SJSA1 (cell line): Measurements from ENCODE around the gene TMC7. TPM values are rescaled to one million over a fixed set of nuclear protein-coding genes. Genes with fewer than 3 reads are reported as not detected.
"Not testable (repeated sequence)": the region's sequence is repeated elsewhere in the genome, so short reads cannot be mapped to it uniquely, and the experiment has no call there.

Experiments used
- DNase-seq, 2 experiments: peaks; one replicate each; pipeline ENCODE4 v3.0.0-alpha.2; 2015 to 2020; ENCODE audit warnings: low spot score in 2 of 2, low read depth in 1 of 2
- H3K27ac ChIP-seq: fragments of 250-450 bp; sonication (Bioruptor Pico); 2 replicates; pipeline ENCODE4 v1.5.1; 2020; ENCODE audit warnings: mild to moderate bottlenecking, moderate library complexity
- H3K27me3 ChIP-seq: fragments of 250-450 bp; sonication (Bioruptor Pico); replicated peaks from 2 replicates; pipeline ENCODE4 v1.5.1; 2020; ENCODE audit warnings: mild to moderate bottlenecking, moderate library complexity
- H3K36me3 ChIP-seq: fragments of 250-450 bp; sonication (Bioruptor Pico); 2 replicates; pipeline ENCODE4 v1.5.1; 2020; ENCODE audit warnings: mild to moderate bottlenecking
- H3K4me1 ChIP-seq: fragments of 250-450 bp; sonication (Bioruptor Pico); replicated peaks from 2 replicates; pipeline ENCODE4 v1.6.1; 2021; ENCODE audit warnings: mild to moderate bottlenecking
- H3K4me3 ChIP-seq: fragments of 250-450 bp; sonication (Bioruptor Pico); 2 replicates; pipeline ENCODE4 v1.5.1; 2020; ENCODE audit warnings: mild to moderate bottlenecking
- H3K9me3 ChIP-seq: fragments of 250-450 bp; sonication (Bioruptor Pico); replicated peaks from 2 replicates; pipeline ENCODE4 v1.5.1; 2020; ENCODE audit warnings: mild to moderate bottlenecking
- total RNA-seq: library from RNA; depleted of rRNA; stranded (reverse); fragments of >200 nt; shearing (Covaris generic); gene quantifications from 2 replicates; pipeline ENCODE4 v1.2.3, GENCODE V29; 2014; rRNA removed

TMC7 gene
- total RNA-seq = 0.22 and 0.84 TPM in 2 replicates

DNA sequence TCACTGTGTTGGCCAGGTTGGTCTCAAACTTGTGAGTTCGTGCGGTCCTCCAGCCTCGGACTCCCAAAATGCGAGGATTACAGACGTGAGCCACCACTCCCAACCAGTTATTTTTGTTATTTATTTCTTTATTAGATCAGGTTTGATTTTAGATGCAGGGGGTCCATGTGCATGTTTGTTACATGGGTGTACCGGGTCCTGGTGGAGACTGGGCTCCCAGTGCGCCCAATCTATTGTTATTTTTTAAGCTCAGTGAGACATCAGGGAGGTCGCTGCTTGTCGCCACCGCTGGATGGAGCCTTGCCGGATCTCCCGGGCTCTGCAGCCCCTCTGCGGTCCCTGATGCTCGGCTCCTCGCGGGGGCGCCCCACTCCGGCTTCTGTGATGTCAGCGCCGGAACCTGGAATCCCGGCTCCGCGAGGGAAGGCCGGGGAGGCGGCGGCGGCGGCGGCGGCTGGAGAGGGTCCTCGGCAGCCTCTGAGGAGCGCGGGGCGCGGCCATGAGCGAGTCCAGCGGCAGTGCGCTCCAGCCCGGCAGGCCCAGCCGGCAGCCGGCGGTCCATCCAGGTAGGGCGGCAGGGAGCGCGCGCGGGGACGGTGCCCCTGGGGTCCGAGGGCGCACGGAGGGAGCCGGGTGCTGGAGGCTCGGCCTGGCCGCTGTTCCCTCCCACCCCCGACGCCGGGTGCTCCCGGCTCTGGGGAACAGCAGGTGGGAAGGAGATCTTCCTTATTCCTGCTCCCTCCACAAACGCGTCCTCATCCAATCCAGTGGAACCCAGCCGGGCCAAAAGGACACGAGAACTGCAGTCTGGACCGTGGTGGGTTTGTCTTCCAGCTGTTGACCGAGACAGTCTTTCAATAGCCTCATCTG, at the start of gene TMC7:
Gene TMC7, plus strand, starts transcription at position 370 of the 870 bp plus-strand sequence. Its CDS starts 130 bp downstream, at position 500.
- peak; percentile 83 to 92 for DNase-seq

DNA sequence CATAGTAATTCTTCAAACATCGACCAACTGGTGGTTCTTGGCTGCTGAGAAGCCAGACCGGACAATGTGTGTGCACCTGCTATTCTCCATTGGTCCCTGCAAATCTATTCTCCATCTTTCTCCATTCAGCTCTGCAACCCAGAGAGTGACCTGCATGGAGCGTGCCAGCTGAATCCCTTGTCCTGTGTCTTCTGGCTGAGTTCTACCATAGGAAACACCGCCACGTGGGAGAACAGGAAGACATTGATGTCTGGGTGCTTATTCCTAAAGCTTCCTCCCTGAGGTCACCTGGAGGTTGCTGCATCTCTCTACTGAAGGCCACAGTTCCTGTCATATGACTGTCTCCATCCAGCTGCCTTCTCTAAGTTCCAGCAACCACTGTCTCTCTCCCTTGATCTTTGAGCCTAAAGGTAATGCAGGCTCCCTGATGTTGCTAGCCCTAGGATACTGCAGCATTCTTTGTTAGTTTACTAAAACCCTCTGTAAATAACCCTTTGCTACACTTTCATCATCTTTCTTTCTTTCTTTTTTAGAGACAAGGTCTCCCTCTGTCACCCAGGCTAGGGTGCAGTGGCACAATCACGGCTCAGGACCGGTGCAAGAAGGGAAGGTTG, 46.9 kb upstream of the TMC7 start:
- no peaks in the 10 kb centered on the region for H3K4me1 ChIP-seq
- H3K4me3 ChIP-seq = no peak overlapping the region
- H3K9me3 ChIP-seq = no peaks in the 10 kb centered on the region
- no peaks in the 10 kb centered on the region for H3K36me3 ChIP-seq
- H3K27me3 ChIP-seq = no peaks in the 10 kb centered on the region
- no peak for DNase-seq
- no peak overlapping the region for H3K27ac ChIP-seq

More for the DNA sequence above, at the start of gene TMC7:
- Histone ChIP-seq H3K4me3 (peak within 1 kb of the TSS; percentile 59), H3K9me3 (no peaks in the 10 kb centered on the region), H3K27me3 (no peaks in the 10 kb centered on the region), H3K4me1 (peaks cover 6% of the 10 kb centered on the region; the same call in 1 of the 2 replicates), H3K27ac (no peak within 1 kb of the TSS), H3K36me3 (no peaks in the 10 kb centered on the region)

DNA sequence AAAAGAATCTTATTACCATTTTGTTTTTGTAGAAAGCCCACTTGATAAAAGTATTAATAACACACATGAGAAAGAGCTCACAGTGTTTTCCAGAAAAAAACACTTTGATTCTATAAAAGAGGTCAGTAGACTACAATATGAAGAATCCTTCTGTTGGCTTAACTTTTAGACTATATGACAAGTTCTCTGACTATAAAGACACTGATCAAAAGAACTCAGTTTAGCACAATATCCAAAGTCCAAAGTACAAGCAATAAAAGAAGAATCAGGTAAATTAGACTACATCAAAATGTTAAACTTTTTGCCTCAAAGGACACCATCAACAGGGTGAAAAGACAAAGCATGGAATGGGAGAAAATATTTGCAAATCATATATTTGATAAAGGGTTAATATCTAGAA, 46.3 kb upstream of the TMC7 start:
- Histone ChIP-seq H3K36me3 (no peaks in the 10 kb centered on the region), H3K4me3 (no peak overlapping the region)
- DNase-seq = no peak

DNA sequence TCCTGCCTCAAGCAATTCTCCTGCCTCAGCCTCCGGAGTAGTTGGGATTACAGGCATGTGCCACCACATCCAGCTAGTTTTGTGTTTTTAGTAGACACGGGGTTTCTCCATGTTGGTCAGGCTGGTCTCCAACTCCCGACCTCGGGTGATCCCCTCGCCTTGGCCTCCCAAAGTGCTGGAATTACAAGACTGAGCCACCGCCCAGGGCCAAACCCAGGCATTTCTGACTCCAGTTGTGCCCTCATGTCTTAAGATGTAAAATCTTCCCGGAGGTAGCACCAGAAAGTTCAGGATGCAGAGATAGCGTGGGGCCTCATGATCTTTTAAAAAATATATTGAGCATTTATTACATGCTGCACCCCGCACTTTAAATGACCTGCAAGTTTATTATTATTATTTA, 44.7 kb upstream of the TMC7 start:
- Histone ChIP-seq H3K4me1 (no peaks in the 10 kb centered on the region), H3K36me3 (no peaks in the 10 kb centered on the region), H3K27ac (no peak overlapping the region), H3K4me3 (no peak overlapping the region), H3K9me3 (no peaks in the 10 kb centered on the region), H3K27me3 (no peaks in the 10 kb centered on the region)
- DNase-seq = no peak

More for the DNA sequence above, 46.3 kb upstream of the TMC7 start:
- no peaks in the 10 kb centered on the region for H3K4me1 ChIP-seq
- no peaks in the 10 kb centered on the region for H3K9me3 ChIP-seq
- H3K27me3 ChIP-seq = no peaks in the 10 kb centered on the region
- no peak overlapping the region for H3K27ac ChIP-seq

DNA sequence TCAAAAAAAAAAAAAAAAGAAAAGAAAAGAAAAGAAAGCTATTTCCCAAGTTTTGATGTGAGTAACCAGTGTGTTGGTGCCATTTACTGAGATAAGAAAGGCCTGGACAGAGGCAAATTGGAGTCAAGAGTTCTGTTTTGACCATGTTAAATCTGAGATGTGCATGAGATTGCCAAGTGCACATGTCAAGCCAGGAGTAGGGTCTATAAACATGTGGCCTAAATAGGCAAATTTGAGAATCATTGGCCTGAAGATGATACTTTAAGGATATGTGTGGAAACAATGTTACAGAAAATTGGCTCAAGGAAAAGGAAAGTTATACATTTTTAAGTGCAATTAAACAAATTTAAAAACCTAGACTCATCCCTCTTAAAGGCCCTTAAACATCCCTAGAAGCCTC, 42.3 kb upstream of the TMC7 start:
- Histone ChIP-seq H3K27me3 (no peaks in the 10 kb centered on the region), H3K36me3 (no peaks in the 10 kb centered on the region), H3K4me1 (0 out of 2 replicates have a peak, but pooled peaks cover 2% of the 10 kb centered on the region), H3K4me3 (no peak overlapping the region), H3K27ac (no peak overlapping the region), H3K9me3 (no peaks in the 10 kb centered on the region)
- DNase-seq = no peak

DNA sequence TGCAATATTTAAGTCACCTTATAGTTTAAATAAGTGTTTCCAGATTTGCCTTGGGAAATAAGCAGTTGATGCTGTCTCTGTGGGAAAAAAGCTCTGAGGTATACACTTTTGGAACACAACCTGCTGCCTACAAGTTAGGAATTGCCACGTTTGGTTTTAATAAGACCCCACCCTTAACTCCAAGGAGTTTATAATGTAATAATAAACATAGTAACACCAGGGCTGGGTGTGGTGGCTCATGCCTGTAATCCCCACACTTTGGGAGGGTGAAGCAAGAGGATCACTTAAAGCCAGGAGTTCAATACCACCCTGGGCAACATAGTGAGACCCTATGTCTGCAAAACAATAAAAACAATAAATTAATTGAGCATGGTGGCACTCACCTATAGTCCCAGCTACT, 41.7 kb upstream of the TMC7 start:
- DNase-seq = no peak
- H3K27ac ChIP-seq = no peak overlapping the region
- no peaks in the 10 kb centered on the region for H3K9me3 ChIP-seq
- H3K36me3 ChIP-seq = no peaks in the 10 kb centered on the region
- no peaks in the 10 kb centered on the region for H3K27me3 ChIP-seq
- 0 out of 2 replicates have a peak, but pooled peaks cover 4% of the 10 kb centered on the region for H3K4me1 ChIP-seq
- no peak overlapping the region for H3K4me3 ChIP-seq

DNA sequence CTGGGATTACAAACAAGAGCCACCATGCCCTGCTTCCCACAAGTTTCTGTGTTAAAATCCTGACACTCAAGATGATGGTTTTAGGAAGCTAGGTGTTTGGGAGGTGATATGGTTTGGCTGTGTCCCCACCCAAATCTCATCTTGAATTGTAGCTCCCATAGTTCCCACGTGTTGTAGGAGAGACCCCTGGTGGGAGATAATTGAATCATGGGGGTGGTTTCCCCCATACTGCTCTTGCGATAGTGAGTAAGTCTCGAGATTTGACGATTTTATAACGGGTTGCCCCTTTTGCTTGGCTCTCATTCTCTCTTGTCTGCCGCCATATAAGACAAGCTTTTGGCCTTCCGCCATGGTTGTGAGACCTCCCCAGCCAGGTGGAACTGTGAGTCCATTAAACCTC, 40.3 kb upstream of the TMC7 start:
- Histone ChIP-seq H3K9me3 (no peaks in the 10 kb centered on the region), H3K27ac (no peak overlapping the region), H3K4me1 (0 out of 2 replicates have a peak, but pooled peaks cover 4% of the 10 kb centered on the region), H3K4me3 (no peak overlapping the region), H3K36me3 (no peaks in the 10 kb centered on the region), H3K27me3 (no peaks in the 10 kb centered on the region)
- DNase-seq = no peak

DNA sequence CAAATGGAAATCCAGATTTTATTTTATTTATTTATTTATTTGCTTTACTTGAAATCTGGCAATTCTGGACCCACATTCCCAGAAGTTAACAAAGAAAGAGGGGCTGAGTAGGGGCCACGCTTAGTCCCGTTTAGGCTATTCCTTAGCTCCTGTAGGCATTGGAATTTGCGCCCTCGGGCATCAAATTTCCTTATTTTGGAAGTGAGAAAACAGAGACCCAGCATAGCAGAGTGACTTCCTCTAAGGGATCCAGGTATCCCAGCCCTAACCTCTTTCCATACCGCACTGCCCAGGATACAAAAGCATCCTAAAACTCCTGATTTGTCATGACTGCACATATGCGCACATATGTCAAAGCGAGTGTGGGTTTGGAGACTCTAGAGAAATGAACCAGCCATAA, 38.5 kb upstream of the TMC7 start:
- DNase-seq = no peak
- Histone ChIP-seq H3K9me3 (no peaks in the 10 kb centered on the region), H3K4me3 (no peak overlapping the region), H3K4me1 (0 out of 2 replicates have a peak, but pooled peaks cover 4% of the 10 kb centered on the region), H3K27ac (no peak overlapping the region), H3K36me3 (no peaks in the 10 kb centered on the region), H3K27me3 (no peaks in the 10 kb centered on the region)

DNA sequence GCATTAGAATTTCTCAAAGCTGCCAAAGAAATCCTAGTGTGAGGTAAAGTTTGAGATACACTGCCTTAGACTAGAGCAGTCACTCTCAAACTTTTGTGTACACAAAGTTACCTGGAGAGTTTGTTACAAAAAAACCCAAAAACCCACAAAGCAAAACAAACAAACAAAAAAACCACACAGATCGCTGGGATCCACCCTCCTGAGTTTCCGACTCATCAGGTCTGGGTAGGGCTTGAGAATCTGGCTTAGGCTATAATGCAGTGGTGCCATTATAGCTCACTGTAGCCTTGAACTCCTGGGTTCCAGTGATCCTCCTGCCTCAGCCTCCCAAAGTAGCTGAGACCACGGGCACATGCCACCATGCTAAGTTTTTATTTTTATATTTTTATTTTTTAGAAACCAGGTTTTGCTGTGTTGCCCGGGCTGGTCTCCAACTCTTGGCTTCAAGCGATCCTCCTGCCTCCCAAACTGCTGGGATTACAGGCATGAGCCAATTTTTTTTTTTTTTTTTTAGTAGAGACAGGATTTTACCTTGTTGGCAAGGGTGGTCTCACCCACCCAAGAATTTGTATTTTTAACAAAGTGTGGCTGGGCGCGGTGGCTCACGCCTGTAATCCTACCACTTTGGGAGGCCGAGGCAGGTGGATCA, 35.2 kb upstream of the TMC7 start:
- no peak overlapping the region for H3K27ac ChIP-seq
- H3K36me3 ChIP-seq = no peaks in the 10 kb centered on the region
- H3K9me3 ChIP-seq = no peaks in the 10 kb centered on the region
- H3K4me1 ChIP-seq = 0 out of 2 replicates have a peak, but pooled peaks cover 4% of the 10 kb centered on the region
- H3K4me3 ChIP-seq = no peak overlapping the region
- DNase-seq = no peak
- H3K27me3 ChIP-seq = no peaks in the 10 kb centered on the region

DNA sequence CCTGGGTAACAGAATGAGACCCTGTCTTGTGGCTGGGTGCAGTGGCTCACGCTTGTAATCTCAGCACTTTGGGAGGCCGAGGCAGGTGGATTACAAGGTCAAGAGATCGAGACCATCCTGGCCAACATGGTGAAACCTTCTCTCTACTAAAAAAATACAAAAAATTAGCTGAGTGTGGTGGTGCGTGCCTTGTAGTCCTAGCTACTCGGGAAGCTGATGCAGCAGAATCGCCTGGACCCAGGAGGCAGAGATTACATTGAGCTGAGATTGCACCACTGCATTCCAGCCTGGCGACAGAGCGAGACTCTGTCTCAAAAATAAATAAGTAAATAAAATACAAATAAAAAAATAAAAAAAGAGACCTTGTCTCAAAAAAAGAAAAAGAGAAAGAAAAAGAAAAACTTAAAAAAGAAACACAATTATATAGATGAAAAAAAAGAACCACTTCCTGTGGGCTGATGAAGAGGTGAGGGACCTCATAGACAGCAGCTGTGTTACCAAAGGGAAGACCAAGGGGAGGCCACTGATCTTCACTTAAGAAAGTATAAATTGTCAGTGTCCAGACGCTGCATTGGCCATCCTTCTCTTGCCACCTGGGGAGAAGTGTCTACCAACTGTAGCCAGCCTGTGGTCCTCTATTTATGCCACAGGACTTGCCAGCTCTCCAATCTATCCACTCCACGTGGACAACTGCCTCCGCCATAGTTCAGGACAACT, 33.1 kb upstream of the TMC7 start:
- Histone ChIP-seq H3K4me1 (0 out of 2 replicates have a peak, but pooled peaks cover 4% of the 10 kb centered on the region), H3K36me3 (no peaks in the 10 kb centered on the region), H3K9me3 (no peaks in the 10 kb centered on the region), H3K27ac (no peak overlapping the region), H3K4me3 (no peak overlapping the region), H3K27me3 (no peaks in the 10 kb centered on the region)
- no peak for DNase-seq

DNA sequence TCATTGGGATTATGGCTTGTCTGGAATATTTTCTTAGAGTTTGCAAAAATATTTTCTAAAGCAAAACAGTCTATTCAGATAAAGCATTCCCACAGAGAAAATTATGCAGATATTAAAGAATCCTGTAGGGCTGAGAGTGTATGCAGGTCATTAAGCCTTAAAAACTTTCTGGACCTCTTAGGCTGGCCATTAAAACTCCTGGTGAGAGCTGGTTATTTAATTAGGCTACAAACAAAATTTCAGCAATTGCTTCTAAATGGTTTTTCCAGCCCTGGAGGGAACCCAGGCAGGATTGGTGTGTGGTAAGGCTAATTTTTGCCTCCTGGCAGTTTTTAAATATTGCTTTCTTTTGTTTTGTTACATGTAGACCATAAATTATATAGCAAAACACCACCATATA, 30.2 kb upstream of the TMC7 start:
- H3K9me3 ChIP-seq = no peaks in the 10 kb centered on the region
- H3K36me3 ChIP-seq = no peaks in the 10 kb centered on the region
- H3K4me3 ChIP-seq = no peak overlapping the region
- no peak overlapping the region for H3K27ac ChIP-seq
- no peaks in the 10 kb centered on the region for H3K27me3 ChIP-seq
- H3K4me1 ChIP-seq = no peaks in the 10 kb centered on the region
- no peak for DNase-seq

DNA sequence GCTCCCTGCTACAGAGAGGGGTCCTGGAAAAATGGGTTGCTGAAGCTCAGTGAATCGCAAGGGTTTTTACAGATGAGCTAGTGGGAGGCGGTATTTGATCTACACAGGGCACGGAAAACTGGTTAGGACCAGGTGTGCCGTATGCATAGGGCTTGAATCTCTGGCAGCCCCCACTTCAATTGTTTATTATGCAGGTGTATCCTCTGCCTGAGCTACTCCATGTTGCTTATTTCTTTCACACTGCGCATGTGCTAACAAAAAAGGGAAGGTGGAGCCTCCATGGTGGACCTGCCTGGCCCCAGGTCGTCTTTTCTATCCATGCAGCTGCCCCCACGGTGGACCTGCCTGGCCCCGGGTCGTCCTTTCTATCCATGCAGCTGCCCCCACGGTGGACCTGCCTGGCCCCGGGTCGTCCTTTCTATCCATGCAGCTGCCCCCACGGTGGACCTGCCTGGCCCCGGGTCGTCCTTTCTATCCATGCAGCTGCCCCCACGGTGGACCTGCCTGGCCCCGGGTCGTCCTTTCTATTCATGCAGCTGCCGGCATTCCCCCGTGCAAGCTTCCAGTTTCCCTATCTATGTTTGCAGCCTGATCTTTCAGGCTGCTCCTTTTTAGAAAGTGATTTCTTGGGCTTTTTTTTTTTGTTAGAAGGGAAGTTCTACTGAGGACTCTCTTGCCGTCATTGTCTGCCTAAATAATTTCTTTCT, 27.7 kb upstream of the TMC7 start:
- H3K27ac ChIP-seq, DNase-seq: not testable (repeated sequence)

DNA sequence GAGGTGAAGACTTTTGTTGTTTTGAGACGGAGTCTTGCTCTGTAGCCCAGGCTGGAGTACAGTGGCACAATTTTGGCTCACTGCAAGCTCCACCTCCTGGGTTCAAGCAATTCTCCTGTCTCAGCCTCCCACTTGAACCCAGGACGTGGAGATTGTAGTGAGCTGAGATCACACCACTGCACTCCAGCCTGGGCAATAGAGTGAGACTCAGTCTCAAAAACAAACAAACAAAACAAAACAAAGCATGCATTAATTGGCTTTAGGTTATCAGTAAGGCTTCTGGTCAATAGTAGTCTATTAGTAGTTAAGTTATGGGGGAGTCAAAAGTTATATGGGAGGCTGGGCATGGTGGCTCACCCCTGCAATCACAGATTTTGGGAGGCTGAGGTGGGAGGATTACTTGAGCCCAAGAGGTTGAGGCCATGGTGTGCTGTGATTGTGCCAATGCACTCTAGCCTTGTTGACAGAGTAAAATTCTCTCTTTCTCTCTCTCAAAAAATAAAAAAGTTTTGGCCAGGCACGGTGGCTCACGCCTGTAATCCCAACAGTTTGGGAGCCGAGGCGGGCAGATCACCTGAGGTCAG, 27.0 kb upstream of the TMC7 start:
- not testable (repeated sequence) for H3K4me1 ChIP-seq, H3K27me3 ChIP-seq, H3K4me3 ChIP-seq, H3K27ac ChIP-seq, H3K9me3 ChIP-seq, H3K36me3 ChIP-seq, DNase-seq

More for the DNA sequence above, 27.7 kb upstream of the TMC7 start:
- H3K27me3 ChIP-seq, H3K9me3 ChIP-seq, H3K36me3 ChIP-seq, H3K4me1 ChIP-seq, H3K4me3 ChIP-seq: not testable (repeated sequence)
